HG02884 (cell line): ENCODE data around the gene TPM3.
"Not testable (repeated sequence)": the region's sequence is repeated elsewhere in the genome, so short reads cannot be mapped to it uniquely, and the experiment has no call there.

Source experiments
- ATAC-seq: cut with Tn5 transposase; IDR thresholded peaks from one replicate; pipeline ENCODE4 v1.9.1; 2021; ENCODE audit warnings: mild to moderate bottlenecking, moderate library complexity; ENCODE audit not compliant: unreplicated experiment

TPM3 gene

GRCh38 chr1:154170547-154171222, 21.2 kb downstream of the TPM3 start:
- no peak for ATAC-seq

- ATAC-seq: no peak
These were observed 24.4 kb downstream of the TPM3 start for GRCh38 chr1:154167461-154167860.

GRCh38 chr1:154166207-154166606, 25.7 kb downstream of the TPM3 start:
- ATAC-seq: no peak

GRCh38 chr1:154159554-154159953, 32.3 kb downstream of the TPM3 start:
- no peak for ATAC-seq

GRCh38 chr1:154158307-154159125, 33.4 kb downstream of the TPM3 start:
- ATAC-seq: no peak

GRCh38 chr1:154157520-154158306, 34.2 kb downstream of the TPM3 start:
- peak; percentile 60 for ATAC-seq

GRCh38 chr1:154155251-154155650, 36.6 kb downstream of the TPM3 start:
- ATAC-seq: no peak

- no peak for ATAC-seq
These were observed 37.2 kb downstream of the TPM3 start, which contains the start of gene NUP210L for GRCh38 chr1:154154534-154155191. Gene NUP210L, minus strand, starts transcription at chr1:154155073.

- ATAC-seq: no peak
These were observed 37.8 kb downstream of the TPM3 start for GRCh38 chr1:154154053-154154452.

GRCh38 chr1:154151311-154151710, 40.6 kb downstream of the TPM3 start:
- ATAC-seq: no peak

GRCh38 chr1:154148807-154149206, 43.1 kb downstream of the TPM3 start:
- ATAC-seq: no peak

- ATAC-seq: not testable (repeated sequence)
These were observed 44.4 kb downstream of the TPM3 start for GRCh38 chr1:154147505-154147904.

- ATAC-seq: no peak
These were observed 45.9 kb downstream of the TPM3 start for GRCh38 chr1:154145986-154146385.

GRCh38 chr1:154142358-154142757, 49.5 kb downstream of the TPM3 start:
- no peak for ATAC-seq

- ATAC-seq: no peak
These were observed 50.7 kb downstream of the TPM3 start for GRCh38 chr1:154141240-154141639.

GRCh38 chr1:154137888-154138287, 54.0 kb downstream of the TPM3 start:
- no peak for ATAC-seq

- ATAC-seq: no peak
These were observed 58.6 kb downstream of the TPM3 start for GRCh38 chr1:154133256-154133655.

GRCh38 chr1:154129391-154129970, 62.4 kb downstream of the TPM3 start:
- ATAC-seq: no peak

- not testable (repeated sequence) for ATAC-seq
These were observed 68.7 kb downstream of the TPM3 start for GRCh38 chr1:154123205-154123604.

GRCh38 chr1:154117642-154118041, 74.3 kb downstream of the TPM3 start:
- ATAC-seq: no peak

- ATAC-seq: no peak
These were observed 76.7 kb downstream of the TPM3 start for GRCh38 chr1:154115180-154115579.
